GM12864 (cell line): ENCODE measurements around the gene ATP4A.

Experiments used
- DNase-seq: peaks from one replicate; pipeline ENCODE4 v3.0.0-alpha.2; 2011; ENCODE audit warnings: low read depth
- H3K4me3 ChIP-seq: 2 replicates; pipeline ENCODE4 v1.5.1; 2011; ENCODE audit warnings: mild to moderate bottlenecking, low read depth, low read length, control low read depth
- TF ChIP-seq, protein P1 (sequence below): IDR thresholded peaks from 2 replicates; pipeline ENCODE4 v1.5.1; 2011; ENCODE audit warnings: low read depth, mild to moderate bottlenecking, moderate library complexity, low read length, control low read depth, inconsistent platforms; ENCODE audit errors: missing control alignments

Gene ATP4A

DNA sequence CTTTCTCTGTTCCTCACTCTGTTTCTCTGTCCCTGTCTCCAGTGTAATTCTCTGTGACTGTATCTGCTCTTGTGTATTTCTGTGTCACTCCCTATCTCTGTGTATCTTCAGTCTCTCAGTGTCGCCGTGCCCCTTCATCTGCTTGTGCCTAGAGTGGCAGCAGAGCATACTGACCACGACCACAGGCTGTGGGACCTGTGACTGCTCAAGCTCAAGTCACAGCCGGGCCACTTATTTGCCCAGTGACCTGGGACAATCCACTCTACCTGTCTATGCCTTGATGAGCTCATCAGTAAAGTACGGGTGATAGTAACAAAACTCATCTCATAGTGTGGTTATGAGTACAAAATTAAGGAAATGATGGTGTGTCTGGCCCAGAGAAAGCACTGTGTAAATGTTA, 9.4 kb downstream of the ATP4A start:
- no peak for DNase-seq
- H3K4me3 ChIP-seq, result no peak overlapping the region
- TF ChIP-seq, protein P1, sequence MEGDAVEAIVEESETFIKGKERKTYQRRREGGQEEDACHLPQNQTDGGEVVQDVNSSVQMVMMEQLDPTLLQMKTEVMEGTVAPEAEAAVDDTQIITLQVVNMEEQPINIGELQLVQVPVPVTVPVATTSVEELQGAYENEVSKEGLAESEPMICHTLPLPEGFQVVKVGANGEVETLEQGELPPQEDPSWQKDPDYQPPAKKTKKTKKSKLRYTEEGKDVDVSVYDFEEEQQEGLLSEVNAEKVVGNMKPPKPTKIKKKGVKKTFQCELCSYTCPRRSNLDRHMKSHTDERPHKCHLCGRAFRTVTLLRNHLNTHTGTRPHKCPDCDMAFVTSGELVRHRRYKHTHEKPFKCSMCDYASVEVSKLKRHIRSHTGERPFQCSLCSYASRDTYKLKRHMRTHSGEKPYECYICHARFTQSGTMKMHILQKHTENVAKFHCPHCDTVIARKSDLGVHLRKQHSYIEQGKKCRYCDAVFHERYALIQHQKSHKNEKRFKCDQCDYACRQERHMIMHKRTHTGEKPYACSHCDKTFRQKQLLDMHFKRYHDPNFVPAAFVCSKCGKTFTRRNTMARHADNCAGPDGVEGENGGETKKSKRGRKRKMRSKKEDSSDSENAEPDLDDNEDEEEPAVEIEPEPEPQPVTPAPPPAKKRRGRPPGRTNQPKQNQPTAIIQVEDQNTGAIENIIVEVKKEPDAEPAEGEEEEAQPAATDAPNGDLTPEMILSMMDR, result no peak

DNA sequence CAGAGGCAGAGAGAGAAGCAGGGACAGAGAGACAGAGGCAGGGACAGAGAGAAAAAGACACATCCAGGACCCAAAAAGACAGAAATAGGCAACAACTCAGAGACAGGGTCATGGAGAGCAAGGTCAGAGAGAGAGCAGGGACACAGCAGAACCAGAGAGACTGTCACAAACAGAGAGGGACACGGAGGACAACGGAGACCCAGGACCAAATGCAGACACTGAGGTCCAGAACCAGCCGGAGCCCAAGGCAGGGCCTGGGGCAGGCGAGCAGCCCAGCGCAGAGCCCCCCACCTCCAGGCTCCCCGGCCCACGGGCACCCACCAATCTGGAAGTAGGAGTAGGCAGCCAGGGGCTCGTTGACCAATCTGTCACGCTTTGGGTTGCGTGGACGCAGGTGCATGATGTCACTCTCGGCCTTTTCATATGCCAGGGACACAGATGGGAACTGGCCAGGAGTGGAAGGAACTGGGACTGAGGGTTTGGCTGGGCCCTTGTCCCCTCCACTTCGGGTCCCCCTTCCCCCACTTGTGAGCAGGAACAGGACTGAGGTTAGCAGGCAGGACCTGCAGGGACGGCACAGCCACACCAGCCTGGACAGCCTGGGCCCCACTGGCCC, 10.0 kb downstream of the ATP4A start:
- H3K4me3 ChIP-seq, result no peak overlapping the region
- no peak for DNase-seq
- TF ChIP-seq, protein P1, result no peak

DNA sequence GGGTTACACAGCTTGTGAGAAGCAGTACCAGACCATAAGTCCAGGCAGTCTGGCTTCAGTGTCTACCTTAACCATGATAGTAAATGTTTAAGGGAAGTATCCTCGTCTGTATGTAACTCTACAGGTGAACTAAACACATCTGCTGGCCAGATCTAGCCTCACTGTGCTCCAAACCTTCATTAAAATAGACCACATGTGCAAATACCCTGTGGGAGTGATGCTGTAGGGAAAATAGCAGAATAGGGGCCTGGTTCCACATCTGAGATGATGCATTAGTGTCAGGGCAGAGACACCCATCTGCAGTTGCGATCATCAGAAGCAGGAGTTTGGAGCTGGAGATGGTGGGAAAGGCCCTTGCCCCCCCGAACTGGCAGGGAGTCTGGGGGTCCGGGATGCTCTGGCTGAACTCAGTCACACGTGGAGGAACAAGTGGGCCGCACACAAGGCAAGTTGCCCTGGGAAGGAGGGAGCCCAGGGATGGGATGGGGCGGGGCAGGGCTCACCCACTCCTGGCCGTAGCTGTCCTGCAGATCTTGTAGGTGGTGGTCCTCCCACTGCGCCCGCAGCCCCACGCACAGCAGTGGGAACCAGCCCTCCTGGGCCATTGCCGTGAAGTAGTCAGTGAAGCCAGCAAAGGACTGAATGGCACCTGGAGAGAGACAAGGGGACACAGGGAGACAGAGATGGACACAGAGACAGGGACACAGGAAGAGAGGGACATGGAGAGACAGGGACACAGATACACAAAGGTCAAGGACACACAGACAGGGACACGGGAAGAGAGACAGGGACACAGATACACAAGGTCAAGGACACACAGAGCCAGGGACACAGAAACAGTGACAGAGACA, 10.7 kb downstream of the ATP4A start:
- DNase-seq, result no peak
- TF ChIP-seq, protein P1, result no peak
- H3K4me3 ChIP-seq, result no peak overlapping the region

DNA sequence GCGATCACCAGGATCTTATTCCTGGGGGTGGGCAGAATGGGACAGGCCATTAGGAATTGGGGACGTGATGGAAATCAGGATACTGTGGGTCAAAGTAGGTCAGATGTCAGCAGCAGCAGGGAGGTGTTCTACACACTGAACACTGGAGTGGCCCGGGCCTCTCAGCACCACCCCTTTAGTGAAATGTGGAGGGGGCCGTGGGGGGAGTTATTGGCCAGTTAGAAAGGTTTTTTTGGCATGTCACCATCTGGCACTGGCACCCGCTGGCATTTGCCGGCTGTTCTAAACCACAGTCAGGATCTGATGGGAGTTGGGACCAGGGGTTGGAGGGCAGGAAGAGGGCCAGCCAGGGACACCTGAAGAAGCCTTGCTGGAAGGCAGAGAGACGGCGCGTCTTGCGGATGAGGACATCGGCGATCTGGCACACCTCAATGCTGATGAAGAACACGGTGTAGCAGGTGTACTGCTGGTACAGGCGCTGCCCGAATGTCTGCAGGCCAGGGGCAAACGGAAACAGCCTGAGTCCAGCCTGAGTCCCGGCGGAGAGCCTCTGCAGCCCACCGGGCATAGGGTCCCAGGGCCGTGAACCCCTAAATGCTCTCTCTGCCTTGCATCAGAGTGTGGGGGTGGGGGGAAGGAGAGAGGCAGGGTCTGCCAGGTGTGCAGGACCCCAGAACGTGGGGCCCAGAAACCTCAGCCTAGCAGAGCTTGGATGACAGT, 12.2 kb downstream of the ATP4A start:
- TF ChIP-seq, protein P1, result no peak

DNA sequence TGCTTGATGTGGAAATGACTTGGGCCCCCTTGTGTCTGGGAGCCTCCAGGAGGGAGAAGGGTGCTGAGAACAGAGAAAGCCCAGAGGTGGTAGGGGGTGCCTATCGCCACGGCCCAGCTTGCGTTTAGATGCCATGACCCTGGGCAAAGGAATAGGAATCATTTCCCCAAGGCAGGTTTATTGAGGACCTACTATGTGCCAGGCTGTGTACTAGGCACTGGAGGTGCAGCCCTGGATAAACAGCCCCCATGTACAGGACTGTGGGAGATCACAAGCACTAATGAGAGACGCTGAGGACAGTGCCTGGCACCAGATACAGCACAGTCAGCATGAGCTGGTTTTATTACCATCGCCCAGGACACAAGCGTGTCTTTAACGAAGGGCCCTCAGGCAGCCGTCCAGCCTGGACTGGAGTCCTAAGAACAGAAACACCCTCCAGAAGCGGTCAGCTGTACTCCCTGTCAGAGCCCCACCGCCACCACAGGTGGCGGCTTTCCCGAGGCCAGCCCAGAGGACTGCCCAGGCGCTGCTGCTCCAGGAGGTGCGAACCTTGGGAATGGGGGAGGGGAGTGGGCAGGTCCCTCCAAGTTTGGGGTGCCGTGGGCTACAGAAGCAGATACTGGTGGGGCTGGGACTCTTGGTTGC, 13.5 kb downstream of the ATP4A start:
- no peak overlapping the region for H3K4me3 ChIP-seq
- no peak for DNase-seq
- TF ChIP-seq, protein P1, result no peak

More for the DNA sequence above, 12.2 kb downstream of the ATP4A start:
- no peak for DNase-seq
- H3K4me3 ChIP-seq, result no peak overlapping the region

DNA sequence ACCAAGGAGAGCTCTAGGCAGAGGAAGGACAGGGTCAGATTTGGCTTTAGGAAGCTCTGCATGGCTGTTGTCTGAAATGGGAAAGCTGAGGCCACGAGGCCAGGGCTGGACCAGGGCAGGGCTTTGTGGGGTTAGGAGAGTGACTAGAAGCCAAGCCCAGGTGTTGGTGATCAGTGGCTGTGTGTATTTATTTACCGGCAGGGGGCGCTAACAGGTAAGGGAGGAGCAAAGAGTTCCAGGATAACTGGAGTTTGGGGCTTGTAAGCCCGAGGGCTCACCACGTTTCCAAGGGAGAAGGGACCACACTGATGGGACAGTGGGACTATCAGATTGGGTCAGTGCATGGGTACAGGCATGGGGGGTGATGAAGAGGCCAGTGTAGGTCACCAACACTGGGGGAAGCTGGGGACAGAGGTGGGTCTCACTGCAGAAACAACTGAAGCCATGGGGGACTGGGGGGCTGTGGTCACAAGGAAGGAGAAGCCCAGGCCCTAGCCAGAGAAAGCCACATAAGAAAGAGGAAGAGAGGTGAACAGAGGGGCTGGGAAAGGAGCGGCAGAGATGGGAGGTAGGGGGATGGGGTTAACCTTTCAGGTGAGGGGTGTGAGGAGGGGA, 14.2 kb downstream of the ATP4A start:
- no peak overlapping the region for H3K4me3 ChIP-seq
- DNase-seq, result no peak
- TF ChIP-seq, protein P1, result peak; percentile 78
